Esophagus mucosa (tissue), 1 donor: ENCODE results near the gene SPATA24. TPM values are rescaled to one million over a fixed set of nuclear protein-coding genes. Genes with fewer than 3 reads are reported as not detected.

Experiments
- total RNA-seq: library from RNA; stranded (reverse); gene quantifications from one replicate; pipeline ENCODE4 v1.2.4, GENCODE V29; 2023
- donor health status: DM: yes; HTN: yes; CAD: no.

SPATA24 gene
- total RNA-seq, 1 donor from 2014 or later = 3.7 TPM

Other genes starting within 250 kb of the SPATA24 start
- gene SIL1, start 205.7 kb downstream of the SPATA24 start, total RNA-seq = 29.3 TPM
- 60.5 TPM for gene MATR3, start 110.3 kb downstream of the SPATA24 start, total RNA-seq
- gene PAIP2, start 62.2 kb downstream of the SPATA24 start, total RNA-seq = 38.1 TPM
- gene SLC23A1, start 20.8 kb downstream of the SPATA24 start, total RNA-seq = 0.28 TPM
- gene MZB1, start 14.2 kb downstream of the SPATA24 start, total RNA-seq = 3.3 TPM
- gene PROB1, start 9.0 kb downstream of the SPATA24 start, total RNA-seq = 1.9 TPM
- gene DNAJC18, start 35.4 kb upstream of the SPATA24 start, total RNA-seq = 2.2 TPM
- 5.0 TPM for gene ECSCR, start 58.7 kb upstream of the SPATA24 start, total RNA-seq
- gene SMIM33, start 66.9 kb upstream of the SPATA24 start, total RNA-seq = not detected
- gene STING1, start 78.7 kb upstream of the SPATA24 start, total RNA-seq = 45.5 TPM
- gene UBE2D2, start 157.2 kb upstream of the SPATA24 start, total RNA-seq = 119 TPM
- gene CXXC5, start 244.3 kb upstream of the SPATA24 start, total RNA-seq = 22.6 TPM